Stimulated activated naive CD4-positive, alpha-beta T cell (primary cell): Measurements from ENCODE around the gene INSRR.

Experiments
- DNase-seq, 6 experiments: peaks; one replicate each; lab custom pipeline; 2025; lab: John Stamatoyannopoulos, UW

Gene INSRR

DNA sequence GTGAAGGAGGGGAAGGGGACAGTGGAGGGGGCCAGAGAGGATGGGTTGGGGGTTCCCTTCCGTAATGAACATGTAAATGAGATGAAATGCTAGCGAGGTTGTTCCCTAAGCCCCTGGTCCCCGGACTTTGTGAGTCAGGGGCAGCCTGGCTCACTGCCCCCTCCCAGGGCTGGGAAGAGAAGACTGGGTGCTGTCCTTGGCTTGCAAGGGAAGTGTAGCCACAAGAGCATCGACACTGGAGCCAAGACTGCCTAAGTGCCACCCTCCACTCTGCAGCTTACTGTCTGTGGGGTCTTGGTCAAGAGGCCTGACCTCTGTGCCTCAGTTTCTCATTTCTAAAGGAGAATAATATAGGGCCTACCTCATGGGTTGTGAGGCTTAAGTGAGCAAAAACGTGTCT, 35.1 kb upstream of the INSRR start:
- DNase-seq, result no peak

DNA sequence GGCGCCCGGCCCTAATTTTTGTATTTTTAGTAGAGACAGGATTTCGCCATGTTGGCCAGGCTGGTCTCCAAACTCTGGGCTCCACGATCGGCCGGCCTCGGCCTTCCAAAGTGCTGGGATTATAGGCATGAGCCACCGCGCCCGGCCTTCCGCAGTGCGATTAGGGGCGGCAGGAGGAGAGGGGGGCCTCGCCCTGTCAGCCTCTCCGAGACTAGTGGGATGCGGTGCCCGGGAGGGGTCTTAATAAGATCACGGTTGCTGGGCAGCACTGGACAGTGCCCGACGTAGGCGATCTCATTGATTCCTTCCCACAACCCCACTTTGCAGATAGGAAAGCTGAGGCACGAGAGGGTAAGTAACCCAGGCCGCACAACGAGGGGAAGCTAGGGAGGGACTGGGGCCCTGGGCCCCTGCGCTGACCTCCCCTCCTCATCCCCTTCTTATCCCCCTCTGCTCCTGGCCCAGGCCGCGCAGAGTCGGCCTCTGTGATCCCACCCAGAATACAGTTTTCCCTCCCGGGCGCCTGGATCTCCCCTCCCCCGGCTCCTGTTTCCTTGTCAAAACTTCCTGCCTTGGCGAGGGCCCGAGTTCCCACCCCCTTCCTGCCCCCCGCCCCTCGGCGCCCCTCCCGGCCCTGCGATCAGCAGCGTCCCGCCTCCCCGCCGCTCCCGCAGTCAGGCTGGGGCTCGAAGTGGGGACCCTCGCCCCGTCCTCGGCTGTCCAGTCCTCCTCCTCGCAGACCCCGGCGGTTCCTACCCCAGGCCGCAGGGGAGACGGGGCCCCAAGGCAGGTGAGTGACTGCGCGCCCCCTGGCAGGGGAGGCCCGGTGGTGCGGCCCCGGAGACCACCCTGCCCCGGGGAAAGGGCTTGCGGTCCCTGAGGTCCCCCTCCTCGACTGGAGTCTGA, 34.4 kb upstream of the INSRR start, which contains the start of gene PEAR1:
TSS of gene PEAR1 (plus strand) at position 671 of the 906 bp plus-strand sequence. CDS start 10,209 bp downstream, outside the sequence.
- DNase-seq, result peak in 2 of 6 experiments; percentile 15 to 39

DNA sequence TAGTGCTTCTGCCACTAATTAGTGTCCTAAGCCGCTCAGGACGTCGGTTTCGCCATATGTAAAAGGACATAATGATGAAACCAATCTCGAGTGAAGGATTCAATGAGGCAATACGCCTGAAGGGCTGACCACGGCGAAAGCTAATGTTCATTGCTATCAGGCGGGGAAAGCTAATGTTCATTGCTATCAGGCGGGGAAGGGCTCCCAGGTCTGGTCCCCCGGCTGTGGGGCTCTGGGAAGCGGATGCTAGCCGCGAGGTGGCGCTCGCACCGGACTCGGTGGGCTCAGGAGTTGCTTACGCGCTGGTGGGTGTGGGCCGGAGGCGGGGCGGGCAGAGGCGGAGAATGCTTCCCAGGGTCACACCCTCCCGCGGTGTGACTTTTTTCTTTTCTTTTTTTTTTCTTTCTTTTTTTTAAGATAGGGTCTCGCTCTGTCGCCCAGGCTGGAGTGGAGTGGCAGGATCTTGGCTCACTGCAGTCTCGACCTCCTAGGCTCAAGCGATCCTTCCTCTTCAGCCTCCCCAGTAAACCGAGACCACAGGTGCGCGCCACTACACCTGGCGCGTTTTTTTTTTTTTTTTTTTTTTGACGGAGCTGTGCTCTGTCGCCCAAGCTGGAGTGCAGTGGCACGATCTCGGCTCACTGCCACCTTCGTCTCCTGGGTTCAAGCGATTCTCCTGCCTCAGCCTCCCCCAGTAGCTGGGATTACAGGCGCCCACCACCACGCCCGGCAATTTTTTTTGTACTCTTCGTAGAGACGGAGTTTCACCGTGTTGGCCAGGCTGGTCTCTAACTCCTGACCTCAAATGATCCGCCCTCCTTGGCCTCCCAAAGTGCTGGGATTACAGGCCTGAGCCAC, 33.5 kb upstream of the INSRR start:
- DNase-seq, result peak; percentile 62 to 82 (median 72)

DNA sequence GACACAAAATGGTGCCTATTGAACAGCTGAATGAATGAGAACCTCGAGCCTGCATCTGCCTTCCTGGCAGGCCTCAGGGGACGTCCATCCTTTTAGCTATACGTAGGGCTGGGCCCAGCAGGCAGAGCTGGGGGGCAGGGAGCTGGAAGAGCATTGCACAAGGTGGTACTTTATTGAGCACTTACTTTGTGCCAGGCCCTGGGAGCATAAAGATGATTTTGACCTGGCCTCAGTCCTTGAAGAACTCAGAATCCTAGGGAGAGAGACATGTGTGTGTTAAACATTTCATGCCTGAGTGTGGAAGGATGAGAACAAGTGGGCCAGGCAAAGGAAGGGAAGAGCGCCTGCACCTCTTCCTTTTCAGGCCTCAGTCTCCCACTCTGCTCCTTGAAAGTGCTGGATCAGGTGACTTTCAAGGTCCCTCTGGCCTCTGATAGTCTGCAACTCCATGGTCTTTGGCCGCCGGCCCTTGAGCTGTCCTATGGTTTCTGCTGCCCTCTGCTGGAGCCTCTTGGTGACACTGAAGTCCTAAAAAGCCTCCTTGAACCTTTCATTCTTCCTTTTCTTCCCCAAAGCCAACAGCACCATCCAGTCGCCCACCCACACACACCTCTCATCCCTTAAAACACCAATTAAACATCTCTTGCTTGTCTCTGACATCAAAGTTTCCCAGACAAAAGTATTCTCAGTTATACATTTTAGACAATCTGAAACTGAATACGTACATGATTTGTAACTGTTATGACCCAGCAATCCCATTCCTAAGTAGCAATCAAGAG, 31.1 kb upstream of the INSRR start:
- peak in 4 of 6 experiments; percentile 21 to 46 (median 24) for DNase-seq

DNA sequence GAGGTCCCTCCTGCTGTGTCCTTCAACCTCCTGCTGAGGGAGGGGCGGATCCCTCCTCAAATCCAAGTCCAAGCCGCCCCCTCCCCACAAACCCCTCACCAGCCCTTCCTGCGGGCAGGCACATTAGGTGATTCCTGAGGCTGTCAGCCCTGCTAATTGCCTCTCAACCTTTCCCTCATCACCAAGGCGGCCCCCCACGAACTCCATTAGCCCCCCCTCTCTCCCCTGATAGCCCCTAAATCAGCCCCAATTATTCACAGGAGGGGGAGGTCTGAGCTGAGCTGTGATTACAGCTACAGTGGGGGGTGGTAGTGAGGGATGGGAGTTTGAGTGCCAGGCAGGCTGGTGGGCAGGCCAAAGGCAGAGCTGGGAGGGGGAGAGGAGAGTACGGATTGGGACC, 28.8 kb upstream of the INSRR start:
- DNase-seq, result no peak

DNA sequence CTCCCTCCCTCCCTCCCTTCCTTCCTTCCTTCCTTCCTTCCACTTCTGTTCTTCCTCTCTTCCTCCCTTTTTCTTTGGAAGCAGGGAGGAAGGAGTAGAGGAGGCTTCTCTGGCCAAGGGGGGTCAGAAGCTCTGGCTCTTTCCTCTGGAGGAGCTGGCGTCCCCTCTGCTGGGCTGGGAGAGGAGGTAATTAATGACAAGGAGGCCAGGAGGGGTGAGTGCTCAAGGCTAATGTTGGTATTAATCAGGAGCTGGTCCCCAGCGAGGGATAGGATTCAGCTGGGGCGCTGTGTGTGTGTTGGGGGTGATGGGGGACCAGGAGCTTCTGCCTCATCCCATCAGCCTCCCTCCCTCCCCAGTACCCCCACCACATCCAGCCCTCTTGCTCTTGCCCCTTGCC, 28.4 kb upstream of the INSRR start:
- DNase-seq, result no peak

DNA sequence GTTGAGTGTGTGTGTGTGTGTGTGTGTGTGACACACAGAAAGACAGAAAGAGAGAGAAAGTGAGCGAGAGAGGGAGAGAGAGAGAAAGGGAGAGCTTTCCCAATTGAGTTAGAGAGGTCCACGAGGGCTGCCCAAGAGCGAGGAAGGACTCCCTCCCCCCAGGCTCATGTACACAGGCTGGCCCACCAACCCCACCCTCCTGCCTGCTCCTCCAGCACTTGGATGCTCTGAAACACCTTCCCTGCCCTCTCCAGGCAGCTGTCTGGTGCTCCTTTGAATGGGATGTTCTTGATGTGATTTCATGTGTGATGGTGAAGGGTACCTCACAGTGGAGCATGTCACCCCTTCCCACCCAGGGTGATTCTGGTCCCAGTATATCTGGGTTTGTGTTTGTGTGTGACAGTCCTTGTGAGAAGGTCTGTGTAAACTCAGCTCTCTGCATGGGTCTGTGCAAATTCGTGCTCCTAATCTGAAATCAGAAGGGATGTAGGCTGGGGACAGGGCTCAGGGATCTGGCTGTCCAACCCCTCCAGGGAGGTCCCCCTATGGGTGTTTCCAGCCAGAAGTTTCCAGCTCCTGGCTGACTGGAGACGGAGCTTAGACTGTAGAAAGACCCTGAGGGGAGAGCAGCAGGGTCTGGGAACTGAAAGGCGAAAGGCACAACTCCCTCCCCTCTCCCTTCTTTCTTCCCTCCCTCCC, 27.8 kb upstream of the INSRR start:
- no peak for DNase-seq

DNA sequence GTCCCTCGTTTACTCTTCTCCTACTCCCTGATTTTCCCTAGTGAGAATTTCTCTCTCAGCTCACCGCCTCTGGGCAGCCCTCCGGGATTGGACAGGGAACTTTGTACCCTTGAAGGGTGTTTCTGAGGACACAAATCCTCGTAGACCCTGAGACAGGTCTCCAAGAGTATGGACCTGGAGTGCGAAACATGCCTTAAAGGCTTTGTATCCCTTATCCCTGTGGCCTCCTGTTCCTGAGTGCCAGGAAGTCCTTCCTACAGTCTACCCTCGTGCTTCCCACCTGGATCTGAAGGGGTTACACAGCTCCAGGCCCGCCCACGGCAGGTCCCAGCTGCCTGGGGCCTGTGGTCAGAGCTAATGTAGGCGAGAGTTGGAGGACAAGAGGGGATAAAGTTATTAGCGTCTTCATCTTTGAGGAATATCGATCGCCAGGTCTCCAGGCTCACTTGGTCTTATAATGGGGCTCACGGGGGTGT, 27.0 kb upstream of the INSRR start:
- no peak for DNase-seq

DNA sequence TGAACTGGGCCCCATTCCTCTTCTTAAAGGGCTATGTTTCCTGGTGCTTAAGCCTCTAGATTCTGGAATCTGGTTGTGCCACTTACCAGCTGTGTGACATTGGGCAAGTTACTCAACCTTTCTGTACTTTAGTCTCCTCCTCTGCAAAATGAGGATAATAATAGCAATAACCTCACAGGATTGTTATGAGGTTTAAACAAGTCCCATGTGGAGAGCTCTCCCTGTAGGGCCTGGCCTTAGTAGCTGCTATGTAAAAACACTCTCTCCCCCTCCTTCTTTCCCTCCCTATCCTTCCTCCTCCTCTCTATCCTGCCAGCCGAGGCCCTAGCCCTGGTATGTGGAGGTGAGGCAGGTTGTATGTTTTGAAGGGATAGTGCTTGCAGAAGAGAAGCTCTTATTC, 26.4 kb upstream of the INSRR start:
- DNase-seq, result no peak

DNA sequence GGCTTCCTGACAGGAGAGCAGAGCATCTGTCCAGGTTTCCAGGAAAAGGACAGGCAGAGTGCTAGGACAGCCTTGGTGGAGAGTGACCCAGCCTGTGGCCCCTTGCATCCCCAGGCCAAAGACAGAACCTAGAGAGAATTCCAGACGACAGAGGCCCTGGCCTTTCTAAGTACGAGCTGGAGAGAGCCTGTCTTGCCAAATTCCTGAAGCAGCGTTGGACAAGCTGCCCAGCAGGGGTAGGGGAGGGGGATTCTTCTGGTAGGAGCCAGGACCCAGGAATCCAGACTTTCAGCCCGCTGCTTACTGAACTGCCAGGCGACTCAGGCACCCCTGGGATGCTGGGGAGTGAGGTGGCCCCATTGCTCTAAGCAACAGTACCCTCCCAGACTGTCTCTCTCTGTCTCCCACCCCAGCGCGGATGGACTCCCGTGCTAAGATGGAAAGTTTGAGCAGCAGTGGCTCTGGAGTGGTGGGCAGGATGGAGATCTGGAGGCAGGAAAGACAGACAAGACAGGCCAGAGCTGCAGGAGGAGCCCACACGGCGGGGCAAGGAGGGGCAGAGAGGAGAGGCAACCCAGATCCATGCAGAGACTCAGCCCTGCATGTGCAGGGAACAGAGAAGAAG, 25.8 kb upstream of the INSRR start:
- DNase-seq, result no peak

DNA sequence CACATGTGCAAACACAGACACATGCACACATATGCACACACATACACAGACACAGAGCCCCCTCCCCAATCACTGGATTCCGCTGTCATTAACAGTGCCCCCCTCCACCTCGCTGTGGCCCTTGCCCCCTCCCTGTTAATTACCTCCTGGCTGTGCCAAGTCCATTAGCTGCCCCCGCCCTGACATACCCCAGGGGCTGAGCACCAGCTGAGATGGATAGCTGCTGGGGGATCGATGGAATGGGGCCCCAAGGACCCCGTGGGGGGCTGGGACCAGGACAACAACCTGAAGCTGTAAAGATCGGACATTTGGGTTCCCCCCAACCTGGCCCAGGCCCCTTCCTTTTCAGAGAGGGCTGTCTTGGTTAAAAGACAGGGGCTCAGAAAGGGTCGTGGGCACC, 25.0 kb upstream of the INSRR start:
- DNase-seq, result no peak

DNA sequence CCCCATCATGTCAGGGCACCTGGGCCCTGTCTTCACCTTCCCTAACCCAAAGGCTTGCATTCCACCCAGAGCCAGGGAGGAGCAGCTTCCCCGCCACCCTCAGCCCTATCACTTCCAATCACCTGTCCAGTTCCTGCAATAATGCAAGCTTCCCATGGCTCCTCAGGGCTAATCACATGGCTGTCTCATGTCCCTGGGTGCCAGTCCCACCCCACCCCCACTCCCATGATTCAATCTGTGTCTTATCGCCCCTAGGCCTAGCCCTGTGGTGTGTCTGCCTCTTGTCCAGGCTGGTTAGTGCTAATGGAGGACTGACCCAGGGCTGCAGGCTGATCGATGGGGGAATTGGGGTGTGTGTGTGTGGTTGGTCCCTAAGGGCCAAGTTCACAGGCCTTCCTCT, 23.6 kb upstream of the INSRR start:
- DNase-seq, result no peak

DNA sequence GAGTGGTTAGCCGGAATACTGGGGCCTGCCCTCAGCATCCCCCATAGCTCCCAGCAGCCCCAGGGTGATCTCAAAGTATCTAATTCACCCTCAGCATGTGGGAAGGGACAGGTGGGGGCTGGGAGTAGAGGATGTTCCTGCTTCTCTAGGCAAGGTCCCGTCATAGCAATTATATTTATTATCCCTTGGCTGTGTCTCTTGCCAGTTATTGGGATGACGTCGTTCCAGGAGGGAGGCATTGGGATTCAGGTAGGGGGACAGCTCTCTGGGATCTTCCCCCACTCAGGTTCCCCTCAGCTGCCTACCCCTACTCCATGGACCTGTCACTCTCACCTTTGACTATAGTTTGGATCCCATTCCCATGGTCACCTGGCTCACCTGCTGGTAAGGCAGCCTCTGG, 22.7 kb upstream of the INSRR start:
- DNase-seq, result no peak

DNA sequence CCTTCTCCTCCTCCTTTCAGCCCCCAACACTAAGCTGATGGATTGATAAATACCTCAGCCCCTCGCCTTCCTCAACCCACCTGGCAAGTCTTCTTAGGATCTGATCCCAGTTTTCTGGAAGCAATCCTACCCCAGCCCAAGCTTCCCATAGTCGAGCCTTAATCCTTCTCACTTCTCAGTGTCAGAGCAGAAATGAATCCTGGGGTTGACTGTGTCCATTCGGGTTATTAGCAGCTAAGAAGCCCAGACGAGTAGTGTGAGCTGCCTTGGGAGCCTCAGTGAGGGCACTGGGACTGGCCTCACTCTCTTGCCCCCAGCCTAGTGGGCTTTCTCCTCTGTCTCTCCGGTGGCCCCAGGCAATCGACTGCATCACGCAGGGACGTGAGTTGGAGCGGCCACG, 22.2 kb upstream of the INSRR start:
- DNase-seq, result no peak

DNA sequence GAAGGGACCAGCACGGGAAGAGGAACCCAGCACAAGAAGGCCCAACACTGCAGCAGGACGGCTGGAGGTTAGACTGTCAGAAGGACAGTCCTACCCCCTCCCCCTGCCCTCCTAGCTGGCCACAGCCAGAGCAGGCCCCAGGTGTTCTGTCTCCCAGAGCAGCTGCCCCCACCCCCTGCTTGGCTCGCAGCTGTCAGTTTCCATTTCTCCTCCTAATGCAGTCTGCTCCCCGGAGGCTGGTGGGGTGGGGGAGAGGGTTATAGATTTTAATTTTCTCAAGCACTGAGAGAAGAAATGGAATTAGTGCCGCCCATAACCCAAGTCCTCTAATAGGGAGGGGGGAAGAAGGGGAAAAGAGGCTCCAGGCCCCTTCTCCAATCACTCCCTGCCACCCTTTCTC, 21.6 kb upstream of the INSRR start:
- no peak for DNase-seq

DNA sequence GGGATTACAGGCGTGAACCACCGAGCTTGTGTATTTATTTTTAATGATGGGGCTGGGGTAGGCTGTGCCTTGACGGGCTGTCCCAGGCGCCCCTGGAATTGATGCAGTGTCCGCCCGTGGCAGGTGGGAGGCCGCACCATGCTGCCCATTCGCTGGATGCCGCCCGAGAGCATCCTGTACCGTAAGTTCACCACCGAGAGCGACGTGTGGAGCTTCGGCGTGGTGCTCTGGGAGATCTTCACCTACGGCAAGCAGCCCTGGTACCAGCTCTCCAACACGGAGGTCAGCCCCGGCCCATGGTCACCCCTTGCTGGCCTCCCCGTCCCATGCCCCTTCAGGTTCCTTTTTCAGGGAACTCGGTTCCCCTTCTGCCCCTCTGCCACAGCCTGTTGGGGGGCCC, 21.0 kb upstream of the INSRR start:
- no peak for DNase-seq

DNA sequence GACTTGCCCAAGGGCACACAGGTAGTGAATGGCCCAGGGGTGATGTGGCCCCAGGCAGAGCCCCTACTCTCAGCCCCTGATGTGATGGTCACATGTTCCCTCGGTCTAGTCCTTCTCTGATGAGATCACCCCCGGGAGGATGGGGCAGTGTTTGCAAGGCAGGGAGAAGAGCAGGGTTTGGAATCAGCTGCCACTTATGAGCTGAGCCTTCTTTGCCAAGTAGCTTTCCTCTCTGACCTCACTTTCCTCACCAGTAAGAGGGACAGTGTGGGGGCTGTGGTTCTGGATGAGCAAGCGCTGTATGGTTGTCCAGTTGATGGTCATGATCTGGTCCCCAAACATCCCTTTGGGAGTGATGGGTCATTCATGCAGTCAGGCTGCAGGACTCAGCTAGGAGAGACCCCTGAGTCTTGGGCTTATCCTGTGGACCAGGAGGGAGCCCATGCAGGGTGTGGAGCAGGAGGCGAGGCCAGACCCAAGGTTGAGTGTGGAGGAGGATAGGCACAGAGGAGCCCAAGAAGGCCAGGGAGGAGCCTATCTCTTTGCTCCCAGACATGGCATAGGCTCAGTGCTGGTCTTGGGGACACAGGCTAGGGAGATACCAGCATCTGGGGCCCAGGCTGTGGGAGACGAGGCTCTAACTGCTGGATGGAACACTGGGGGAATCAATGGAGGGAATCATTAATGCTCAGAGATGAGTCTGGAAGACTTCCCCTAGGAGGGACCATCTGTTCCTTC, 18.7 kb upstream of the INSRR start:
- DNase-seq, result no peak

DNA sequence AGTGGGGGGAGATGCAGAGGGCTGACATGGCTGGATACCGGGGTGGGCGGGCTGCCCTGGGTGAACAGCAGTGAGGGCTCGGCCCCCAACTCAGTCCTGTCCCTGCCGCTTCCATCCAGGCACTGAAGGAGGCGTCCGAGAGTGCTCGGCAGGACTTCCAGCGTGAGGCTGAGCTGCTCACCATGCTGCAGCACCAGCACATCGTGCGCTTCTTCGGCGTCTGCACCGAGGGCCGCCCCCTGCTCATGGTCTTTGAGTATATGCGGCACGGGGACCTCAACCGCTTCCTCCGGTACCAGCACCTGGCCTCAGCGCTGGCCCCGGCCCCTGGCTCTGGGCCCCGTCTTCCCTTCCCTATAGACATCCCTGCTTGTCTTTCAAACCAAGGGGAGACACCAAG, 17.4 kb upstream of the INSRR start:
- DNase-seq, result no peak

DNA sequence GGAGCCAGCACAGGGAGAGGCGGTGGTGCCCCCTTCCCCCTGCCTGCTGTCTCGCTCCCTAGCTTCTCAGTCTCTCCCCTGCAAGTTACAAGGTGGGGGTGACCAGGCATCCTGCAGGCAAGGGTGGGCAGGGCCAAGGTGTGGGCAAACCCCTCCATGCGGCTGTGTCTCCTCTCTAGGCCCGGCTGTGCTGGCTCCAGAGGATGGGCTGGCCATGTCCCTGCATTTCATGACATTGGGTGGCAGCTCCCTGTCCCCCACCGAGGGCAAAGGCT, 16.4 kb upstream of the INSRR start:
- no peak for DNase-seq

DNA sequence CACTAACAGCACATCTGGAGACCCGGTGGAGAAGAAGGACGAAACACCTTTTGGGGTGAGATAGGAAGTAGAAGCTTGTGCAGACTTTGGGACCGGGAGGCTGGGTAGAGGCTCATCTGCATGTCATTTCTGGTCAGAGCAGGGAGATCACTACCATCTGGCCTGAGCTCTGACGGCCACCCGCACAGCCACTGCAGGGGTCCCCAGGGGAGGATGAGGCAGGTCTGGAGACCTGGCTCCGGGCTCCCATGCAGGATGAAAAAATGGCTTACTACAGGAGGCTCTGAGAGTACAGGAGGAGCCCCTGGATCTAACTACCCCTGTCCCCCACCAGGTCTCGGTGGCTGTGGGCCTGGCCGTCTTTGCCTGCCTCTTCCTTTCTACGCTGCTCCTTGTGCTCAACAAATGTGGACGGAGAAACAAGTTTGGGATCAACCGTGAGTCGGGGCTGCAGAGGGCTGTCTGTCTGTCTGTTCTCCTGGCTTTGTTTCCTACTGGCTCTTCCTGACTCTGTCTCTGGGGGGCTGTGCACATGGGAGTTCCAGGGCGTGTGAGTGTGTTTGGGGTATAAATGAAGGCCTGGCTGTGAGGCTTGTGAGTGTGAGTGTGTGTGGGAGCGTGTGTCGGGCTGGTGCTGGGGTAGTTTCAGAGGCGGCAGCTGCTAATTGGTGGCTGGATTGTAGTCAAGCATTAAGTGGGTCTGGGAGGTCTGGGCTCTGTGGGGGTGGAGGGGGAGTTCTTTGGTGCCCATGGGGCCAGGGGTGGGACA, 15.8 kb upstream of the INSRR start:
- no peak for DNase-seq
